ENCODE data around the gene ZSCAN10. TPM values are rescaled to one million over a fixed set of nuclear protein-coding genes. Genes with fewer than 3 reads are reported as not detected.
"Not testable (repeated sequence)": the region's sequence is repeated elsewhere in the genome, so short reads cannot be mapped to it uniquely, and the experiment has no call there.

The ZSCAN10 gene
- total RNA-seq, 1 donor from 2014 or later = not detected

DNA sequence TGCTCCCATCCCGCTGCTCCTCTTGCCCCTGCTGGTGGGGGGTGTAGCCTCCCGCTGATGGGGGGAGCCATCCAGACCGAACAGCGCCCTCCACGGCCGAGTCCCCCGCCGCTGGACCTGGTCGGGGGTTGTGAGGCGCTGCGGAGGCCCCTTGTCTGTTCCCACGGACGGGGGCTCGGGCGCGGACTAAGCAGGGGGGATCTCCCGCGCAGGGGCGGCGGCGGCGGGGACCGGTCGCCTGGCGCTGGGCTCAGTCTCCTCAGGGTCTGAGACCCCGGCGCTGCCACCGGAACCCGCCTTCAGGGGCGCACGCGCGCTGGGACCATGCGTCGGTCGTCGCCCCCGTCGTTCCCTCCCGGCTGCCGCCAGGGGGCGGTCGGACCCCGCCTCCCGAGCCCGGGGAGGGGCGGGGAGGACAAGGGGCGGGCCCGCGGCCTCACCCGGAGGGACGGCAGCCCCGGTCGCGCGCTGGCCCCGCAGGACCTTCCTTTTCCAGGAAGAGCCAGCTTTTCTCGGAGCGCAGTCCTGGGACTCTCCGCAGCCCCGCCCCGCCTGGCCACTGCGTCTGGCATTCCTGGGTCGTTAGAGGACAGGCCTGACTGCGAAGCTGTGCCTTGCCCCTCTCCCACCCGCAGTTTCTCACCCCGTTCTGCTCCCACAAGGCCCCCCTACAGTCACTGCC, 39.9 kb downstream of the ZSCAN10 start:
- peak; percentile 88 for DNase-seq

- DNase-seq = peak; percentile 54
These were observed 40.7 kb downstream of the ZSCAN10 start for GRCh38 chr16:3058139-3059030.

DNA sequence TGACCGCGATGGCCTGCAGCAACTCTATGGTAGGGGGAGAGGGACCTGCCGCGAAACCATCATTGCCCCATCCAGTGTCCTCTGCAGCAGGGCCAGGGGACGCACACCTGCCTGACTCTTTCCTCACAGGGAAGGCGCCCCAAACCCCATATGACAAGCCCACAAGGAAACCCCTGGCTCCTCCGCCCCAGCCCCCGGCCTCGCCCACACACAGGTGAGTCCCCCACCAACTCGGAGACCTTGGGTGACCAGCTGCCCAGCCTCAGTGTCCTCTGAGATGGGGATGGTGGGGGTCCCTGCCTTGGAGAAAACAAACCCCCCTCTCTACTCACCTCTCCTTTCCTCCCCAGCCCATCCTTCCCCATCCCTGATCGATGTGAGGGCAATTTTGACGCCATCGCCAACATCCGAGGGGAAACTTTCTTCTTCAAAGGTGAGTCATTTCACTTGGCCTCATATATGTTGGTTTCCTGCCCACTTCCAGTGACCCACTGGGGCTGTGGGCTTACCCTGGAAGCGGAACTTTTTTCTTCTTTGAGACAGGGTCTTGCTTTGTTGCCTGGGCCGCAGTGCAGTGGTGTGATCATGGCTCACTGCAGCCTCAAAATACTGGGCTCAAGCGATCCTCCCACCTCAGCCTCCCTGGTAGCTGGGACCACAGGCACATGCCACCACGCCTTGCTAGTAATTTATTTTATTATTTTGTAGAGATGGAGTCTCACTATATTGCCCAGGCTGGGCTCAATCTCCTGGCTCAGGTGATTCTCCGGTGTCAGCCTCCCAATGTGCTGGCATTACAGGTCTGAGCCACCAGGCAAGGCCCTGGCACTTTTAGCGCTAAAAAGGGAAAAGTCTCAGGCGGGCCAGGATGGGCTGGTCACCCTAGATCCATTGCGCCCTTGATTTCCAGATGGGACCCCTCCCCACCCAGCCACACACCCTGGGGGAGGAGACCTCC, 41.6 kb downstream of the ZSCAN10 start:
- no peak for DNase-seq

DNA sequence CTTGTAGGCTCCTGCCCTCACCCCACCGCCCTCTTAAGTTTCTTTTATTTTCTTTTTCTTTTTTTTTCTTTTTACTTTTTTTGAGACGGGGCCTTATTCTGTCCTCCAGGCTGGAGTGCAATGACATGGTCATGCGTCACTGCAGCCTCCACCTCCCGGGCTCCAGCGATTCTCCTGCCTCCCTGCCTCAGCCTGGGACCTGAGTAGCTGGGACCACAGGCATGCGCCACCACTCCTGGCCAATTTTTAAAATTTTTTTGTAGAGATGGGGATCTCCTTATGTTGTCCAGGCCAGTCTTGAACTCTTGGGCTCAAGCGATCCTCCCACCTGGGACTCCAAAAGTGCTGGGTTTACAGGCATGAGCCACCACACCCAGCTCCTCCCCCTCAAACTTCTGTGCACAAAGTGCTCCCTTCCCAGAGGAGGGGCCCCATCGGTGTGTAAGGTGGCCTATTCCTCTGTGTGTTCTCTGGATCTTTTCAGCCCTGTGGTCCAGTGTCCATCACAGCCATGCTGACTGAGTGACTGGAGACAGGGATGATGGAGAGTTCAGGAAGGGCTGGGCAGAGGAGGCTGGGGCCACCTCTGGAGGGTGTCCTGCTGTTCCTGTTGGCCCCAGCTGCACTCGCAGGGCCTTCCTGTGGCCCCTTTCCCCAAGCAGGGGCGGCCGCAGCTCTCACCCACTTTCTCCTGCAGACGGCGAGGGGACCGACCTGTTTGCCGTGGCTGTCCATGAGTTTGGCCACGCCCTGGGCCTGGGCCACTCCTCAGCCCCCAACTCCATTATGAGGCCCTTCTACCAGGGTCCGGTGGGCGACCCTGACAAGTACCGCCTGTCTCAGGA, 42.5 kb downstream of the ZSCAN10 start:
- no peak for DNase-seq

GRCh38 chr16:3055734-3056115, 43.4 kb downstream of the ZSCAN10 start:
- not testable (repeated sequence) for DNase-seq

DNA sequence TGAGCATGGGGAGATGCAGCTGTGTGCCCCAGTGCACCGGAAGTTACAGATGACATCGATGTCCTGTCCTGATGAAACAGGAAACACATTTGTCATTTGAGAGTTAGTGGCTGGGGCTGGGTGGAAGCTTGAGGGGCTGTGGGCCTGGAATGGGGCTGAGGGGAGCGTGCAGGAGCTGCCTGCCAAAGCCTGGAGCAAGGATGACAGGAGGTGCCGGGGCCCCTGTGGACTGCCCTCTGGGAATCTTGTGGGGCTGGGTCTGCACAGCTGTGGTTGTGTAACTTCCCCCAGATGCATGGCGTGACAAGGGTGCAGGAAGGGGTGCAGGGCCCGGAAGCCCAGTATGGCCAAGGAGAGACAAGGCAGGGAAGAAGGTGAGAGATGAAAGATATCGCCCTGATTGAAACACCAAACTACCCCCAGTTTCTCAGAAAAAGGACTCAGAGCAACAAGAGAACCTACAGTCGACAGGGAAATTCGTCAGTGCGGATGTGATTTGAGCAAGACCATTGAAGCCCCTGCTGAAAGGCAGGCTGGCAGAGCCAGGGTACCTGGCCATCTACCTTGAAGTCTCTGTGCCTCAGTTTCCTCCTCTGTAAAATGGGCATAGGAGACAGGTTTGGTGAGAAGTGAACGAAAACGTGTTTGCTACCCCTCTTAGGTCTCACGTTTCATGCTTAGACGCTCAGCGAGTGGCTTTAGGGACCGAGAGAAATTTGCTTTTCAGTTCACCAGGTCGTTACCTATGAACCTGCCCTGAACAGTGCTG, 43.9 kb downstream of the ZSCAN10 start:
- no peak for DNase-seq

DNA sequence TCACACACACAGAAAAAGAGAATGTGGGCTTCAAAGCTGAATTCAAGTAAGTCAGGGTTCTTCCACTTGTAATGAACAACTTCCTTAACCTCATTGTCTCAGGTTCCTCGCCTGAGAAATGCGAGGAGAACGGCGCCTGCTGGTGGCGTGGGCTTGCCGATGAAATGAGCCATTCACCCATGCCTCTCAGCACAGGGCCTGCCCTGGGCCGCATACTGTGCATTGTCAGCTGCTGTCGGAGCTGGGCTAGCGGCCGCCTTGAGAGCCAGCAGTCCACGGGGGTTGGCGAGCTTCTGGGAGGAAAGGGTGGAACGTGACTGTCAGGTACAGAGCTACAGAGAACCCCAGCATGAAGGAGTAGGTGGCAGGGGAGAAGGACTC, 45.8 kb downstream of the ZSCAN10 start:
- not testable (repeated sequence) for DNase-seq

DNA sequence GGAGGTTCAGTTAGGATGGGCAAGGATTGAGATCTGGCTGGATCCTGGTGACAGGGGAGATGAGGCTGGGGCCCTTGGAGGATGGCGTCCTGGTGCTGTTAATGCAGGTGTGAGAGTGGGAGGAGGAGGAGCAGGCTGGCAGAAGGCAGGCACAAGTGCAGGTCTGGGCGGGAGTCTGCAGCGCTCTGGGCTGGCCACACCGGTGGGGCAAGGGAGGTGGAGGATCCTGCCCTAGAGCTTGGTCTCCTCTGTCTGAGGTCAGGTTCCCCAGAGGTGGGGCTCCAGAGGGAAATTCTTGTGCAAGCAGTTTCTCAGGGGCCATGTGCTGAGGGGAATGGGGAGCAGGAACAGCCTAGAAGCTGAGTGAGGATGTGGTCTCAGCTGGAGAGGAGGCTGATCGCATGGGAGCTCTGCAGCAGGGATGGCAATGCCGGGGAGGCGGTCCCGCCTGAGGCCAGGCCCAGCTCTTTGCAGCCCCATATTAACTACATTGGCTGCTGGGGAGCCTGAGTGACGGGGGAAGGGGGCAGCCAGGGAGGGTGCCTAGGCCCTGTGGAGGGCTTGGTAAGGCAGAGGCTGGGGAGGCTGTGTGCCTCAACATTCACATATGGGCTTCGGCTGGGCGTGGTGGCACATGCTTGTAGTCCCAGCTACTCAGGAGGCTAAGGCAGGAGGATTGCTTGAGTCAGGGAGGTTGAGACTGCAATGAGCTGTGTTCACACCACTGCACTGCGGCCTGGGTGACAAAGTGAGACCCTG, 46.3 kb downstream of the ZSCAN10 start:
- not testable (repeated sequence) for DNase-seq

GRCh38 chr16:3051494-3051893, 47.6 kb downstream of the ZSCAN10 start:
- no peak for DNase-seq

- DNase-seq = no peak
These were observed 48.1 kb downstream of the ZSCAN10 start for GRCh38 chr16:3051009-3051408.

DNA sequence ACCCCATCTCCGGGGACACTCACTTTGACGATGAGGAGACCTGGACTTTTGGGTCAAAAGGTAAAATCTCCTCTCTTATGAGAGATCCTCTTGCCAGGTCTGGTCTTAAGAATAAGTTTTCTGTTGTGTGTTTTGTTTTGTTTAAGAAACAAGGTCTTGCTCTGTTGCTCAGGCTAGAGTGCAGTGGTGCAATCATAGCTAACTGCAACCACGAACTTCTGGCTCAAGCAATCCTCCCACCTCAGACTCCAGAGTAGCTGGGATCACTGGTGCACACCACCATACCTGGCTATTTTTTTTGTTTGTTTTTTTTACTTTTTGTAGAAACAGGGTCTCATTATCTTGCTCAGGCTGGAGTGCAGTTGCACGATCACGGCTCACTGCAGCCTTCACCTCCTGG, 48.6 kb downstream of the ZSCAN10 start:
- no peak for DNase-seq

GRCh38 chr16:3049921-3050481, 49.1 kb downstream of the ZSCAN10 start:
- DNase-seq = no peak

DNA sequence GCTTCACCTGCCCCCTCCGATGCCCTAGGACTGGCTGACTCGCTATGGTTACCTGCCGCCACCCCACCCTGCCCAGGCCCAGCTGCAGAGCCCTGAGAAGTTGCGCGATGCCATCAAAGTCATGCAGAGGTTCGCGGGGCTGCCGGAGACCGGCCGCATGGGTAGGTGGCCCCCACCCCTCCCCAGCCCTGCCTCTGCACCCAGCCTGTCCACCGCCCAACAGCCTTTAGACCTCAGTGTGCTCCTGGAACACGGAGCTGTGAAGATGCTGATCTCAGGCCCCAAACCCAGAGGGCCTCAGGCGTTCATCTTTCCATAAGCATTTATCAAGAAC, 51.7 kb downstream of the ZSCAN10 start:
- DNase-seq = no peak

DNA sequence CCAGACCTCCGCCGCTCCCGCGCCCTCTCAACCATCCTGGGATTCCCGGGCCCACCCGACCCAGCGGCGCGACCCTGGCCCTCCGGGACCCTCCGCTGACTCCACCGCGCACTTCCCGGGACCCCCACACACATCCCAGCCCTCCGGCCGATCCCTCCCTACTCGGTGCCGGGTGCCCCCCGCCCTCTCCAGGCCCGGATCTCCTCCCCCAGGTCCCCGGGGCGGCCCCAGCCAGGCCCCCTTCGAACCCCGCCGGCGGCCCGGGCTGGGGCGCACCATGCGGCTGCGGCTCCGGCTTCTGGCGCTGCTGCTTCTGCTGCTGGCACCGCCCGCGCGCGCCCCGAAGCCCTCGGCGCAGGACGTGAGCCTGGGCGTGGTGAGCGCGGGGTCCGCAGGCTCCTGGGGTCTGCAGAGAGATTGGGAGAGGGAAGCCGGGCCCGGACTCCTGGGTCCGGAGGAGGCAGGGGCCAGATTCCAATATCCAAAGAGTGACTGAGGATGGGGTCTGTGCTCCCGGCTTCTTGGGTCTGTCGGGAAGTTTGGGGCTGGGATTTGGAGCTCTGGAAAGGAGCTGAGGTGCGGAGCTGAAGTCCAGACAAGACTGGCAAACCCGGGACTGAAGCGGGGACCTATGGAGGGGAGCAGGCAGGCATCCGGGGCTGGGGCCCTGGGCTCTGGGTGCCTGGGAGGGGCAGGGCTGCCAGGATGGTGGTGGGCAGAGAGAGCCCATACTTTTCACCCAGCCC, 52.3 kb downstream of the ZSCAN10 start:
- no peak for DNase-seq

- peak; percentile 18 for DNase-seq
These were observed 53.1 kb downstream of the ZSCAN10 start, which contains the start of gene MMP25 for GRCh38 chr16:3045758-3046640. TSS of gene MMP25 (plus strand) at chr16:3046561. CDS start at chr16:3046918, 357 bp downstream.

- no peak for DNase-seq
These were observed 54.4 kb downstream of the ZSCAN10 start for GRCh38 chr16:3044708-3045107.

GRCh38 chr16:3042376-3042775, 56.7 kb downstream of the ZSCAN10 start:
- no peak for DNase-seq

DNA sequence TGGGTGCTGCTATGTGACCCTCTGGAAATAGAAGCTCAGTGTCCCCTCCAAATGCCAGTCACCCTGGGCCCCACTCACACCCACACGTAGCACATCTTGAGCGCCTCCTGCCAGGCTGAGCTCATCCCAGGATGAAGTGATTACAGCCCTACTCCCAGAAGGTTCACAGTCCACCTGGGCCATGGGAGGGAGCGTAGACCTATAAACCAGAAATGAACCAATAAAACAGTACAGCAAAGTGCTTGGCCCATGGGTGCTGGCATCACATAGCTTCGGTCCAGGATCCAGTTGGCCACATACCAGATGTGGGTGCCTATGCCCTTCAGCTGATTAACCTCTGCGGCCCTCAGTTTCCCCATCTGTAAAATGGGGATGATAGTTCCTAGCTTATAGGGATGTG, 60.2 kb downstream of the ZSCAN10 start:
- no peak for DNase-seq
